ENCODE data around the gene SLC24A1. TPM values are rescaled to one million over a fixed set of nuclear protein-coding genes. Genes with fewer than 3 reads are reported as not detected.
A peak's percentile ranks its signal among the peaks of the same experiment; 100 is the strongest.
"Not testable (repeated sequence)": the region's sequence is repeated elsewhere in the genome, so short reads cannot be mapped to it uniquely, and the experiment has no call there.

The SLC24A1 gene
- total RNA-seq, 1 donor from 2014 or later = 20.7 TPM

GRCh38 chr15:65612949-65613744, 8.6 kb upstream of the SLC24A1 start:
- peaks cover 42% of the 10 kb centered on the region for H3K4me1 Mint-ChIP-seq (ENCODE audit: unreplicated experiment)
- H3K9me3 Mint-ChIP-seq (ENCODE audit: unreplicated experiment) = no peaks in the 10 kb centered on the region
- peak overlapping the region; percentile 4 for H3K27ac Mint-ChIP-seq (ENCODE audit: unreplicated experiment)
- no peaks in the 10 kb centered on the region for H3K36me3 Mint-ChIP-seq (ENCODE audit: low read depth, unreplicated experiment)
- no peak for TF ChIP-seq CTCF (IDR thresholded peaks at IDR 0.05; ENCODE audit: unreplicated experiment)
- H3K4me3 Mint-ChIP-seq (ENCODE audit: unreplicated experiment) = no peak overlapping the region
- DNase-seq (ENCODE audit: low spot score) = no peak
- peaks cover 7% of the 10 kb centered on the region for H3K27me3 Mint-ChIP-seq (ENCODE audit: unreplicated experiment)

DNA sequence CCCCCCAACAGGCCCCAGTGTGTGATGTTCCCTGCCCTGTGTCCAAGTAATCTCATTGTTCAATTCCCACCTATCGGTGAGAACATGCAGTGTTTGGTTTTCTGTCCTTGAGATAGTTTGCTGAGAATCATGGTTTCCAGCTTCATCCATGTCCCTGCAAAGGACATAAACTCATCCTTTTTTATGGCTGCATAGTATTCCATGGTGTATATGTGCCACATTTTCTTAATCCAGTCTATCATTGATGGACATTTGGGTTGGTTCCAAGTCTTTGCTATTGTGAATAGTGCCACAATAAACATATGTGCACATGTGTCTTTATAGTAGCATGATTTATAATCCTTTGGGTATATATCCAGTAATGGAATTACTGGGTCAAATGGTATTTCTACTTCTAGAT, 5.9 kb upstream of the SLC24A1 start:
- not testable (repeated sequence) for DNase-seq (ENCODE audit: low spot score); H3K36me3 Mint-ChIP-seq (ENCODE audit: low read depth, unreplicated experiment); H3K27me3 Mint-ChIP-seq (ENCODE audit: unreplicated experiment); H3K4me3 Mint-ChIP-seq (ENCODE audit: unreplicated experiment); H3K9me3 Mint-ChIP-seq (ENCODE audit: unreplicated experiment); H3K27ac Mint-ChIP-seq (ENCODE audit: unreplicated experiment)
- H3K4me1 Mint-ChIP-seq (ENCODE audit: unreplicated experiment) = peaks cover 45% of the 10 kb centered on the region

- Mint-ChIP-seq H3K27me3 (ENCODE audit: unreplicated experiment) (no peaks in the 10 kb centered on the region), H3K4me1 (ENCODE audit: unreplicated experiment) (peaks cover 23% of the 10 kb centered on the region), H3K9me3 (ENCODE audit: unreplicated experiment) (no peaks in the 10 kb centered on the region), H3K36me3 (ENCODE audit: low read depth, unreplicated experiment) (no peaks in the 10 kb centered on the region), H3K27ac (ENCODE audit: unreplicated experiment) (no peak overlapping the region), H3K4me3 (ENCODE audit: unreplicated experiment) (peak overlapping the region; percentile 39)
- DNase-seq (ENCODE audit: low spot score) = no peak
- no peak for TF ChIP-seq CTCF (IDR thresholded peaks at IDR 0.05; ENCODE audit: unreplicated experiment)
Observed at GRCh38 chr15:65618560-65619109, 3.1 kb upstream of the SLC24A1 start.

DNA sequence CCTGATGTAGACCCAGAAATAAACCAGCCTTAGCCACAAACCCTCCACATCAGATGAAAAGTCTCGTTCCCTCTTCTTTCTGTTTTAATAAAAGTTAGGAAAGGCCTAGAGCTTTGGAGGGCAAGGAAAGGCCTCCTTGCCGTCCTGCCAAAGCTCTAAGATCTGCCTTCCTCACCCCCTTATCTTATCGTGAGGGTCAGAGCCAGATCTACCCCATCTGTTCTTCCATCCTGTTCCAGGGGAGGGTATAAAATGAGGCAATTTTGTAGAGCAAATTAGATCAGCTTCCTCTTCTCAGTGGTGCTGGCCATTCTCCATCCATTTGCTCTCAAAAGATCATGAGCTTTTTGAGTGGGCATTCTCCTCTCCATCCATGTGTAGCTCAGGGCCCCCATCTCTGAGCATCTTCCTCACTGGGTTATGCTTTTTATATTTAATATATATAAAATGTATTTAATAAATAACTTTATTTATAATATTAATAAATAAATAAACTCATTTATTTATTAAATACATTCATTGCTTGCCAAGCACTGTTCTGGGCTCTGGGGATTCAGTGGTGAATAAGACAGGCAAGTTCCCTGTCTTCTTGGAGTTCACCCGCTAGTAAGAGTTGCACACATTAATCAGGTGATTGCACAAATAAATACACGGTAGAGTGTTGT, 2.0 kb upstream of the SLC24A1 start:
- peaks cover 10% of the 10 kb centered on the region for H3K36me3 Mint-ChIP-seq (ENCODE audit: low read depth, unreplicated experiment)
- H3K27ac Mint-ChIP-seq (ENCODE audit: unreplicated experiment) = no peak overlapping the region
- H3K4me3 Mint-ChIP-seq (ENCODE audit: unreplicated experiment) = no peak overlapping the region
- no peak for TF ChIP-seq CTCF (IDR thresholded peaks at IDR 0.05; ENCODE audit: unreplicated experiment)
- peaks cover 20% of the 10 kb centered on the region for H3K4me1 Mint-ChIP-seq (ENCODE audit: unreplicated experiment)
- no peak for DNase-seq (ENCODE audit: low spot score)
- no peaks in the 10 kb centered on the region for H3K9me3 Mint-ChIP-seq (ENCODE audit: unreplicated experiment)
- H3K27me3 Mint-ChIP-seq (ENCODE audit: unreplicated experiment) = peaks cover 1% of the 10 kb centered on the region

GRCh38 chr15:65620833-65621232, 905 bp upstream of the SLC24A1 start:
- TF ChIP-seq CTCF (IDR thresholded peaks at IDR 0.05; ENCODE audit: unreplicated experiment) = no peak
- H3K4me3 Mint-ChIP-seq (ENCODE audit: unreplicated experiment) = no peak overlapping the region
- H3K27me3 Mint-ChIP-seq (ENCODE audit: unreplicated experiment) = peaks cover 1% of the 10 kb centered on the region
- H3K36me3 Mint-ChIP-seq (ENCODE audit: low read depth, unreplicated experiment) = peaks cover 20% of the 10 kb centered on the region
- H3K4me1 Mint-ChIP-seq (ENCODE audit: unreplicated experiment) = peaks cover 20% of the 10 kb centered on the region
- no peaks in the 10 kb centered on the region for H3K9me3 Mint-ChIP-seq (ENCODE audit: unreplicated experiment)
- no peak overlapping the region for H3K27ac Mint-ChIP-seq (ENCODE audit: unreplicated experiment)
- no peak for DNase-seq (ENCODE audit: low spot score)
